ENCODE results near the gene ZNF365.
"Not testable (repeated sequence)": the region's sequence is repeated elsewhere in the genome, so short reads cannot be mapped to it uniquely, and the experiment has no call there.

ZNF365 gene

GRCh38 chr10:62377026-62377415, 2.9 kb downstream of the ZNF365 start:
- DNase-seq (ENCODE audit: insufficient read length, low spot score) (no peak), FAIRE-seq (no peak)

GRCh38 chr10:62377966-62378365, 3.8 kb downstream of the ZNF365 start:
- FAIRE-seq = no peak
- no peak for DNase-seq (ENCODE audit: insufficient read length, low spot score)

- not testable (repeated sequence) for DNase-seq (ENCODE audit: insufficient read length, low spot score); FAIRE-seq
These were observed 4.7 kb downstream of the ZNF365 start for GRCh38 chr10:62378877-62379276.

- no peak for FAIRE-seq
- DNase-seq (ENCODE audit: insufficient read length, low spot score) = no peak
These were observed 5.2 kb downstream of the ZNF365 start for GRCh38 chr10:62379394-62379793.

- FAIRE-seq (no peak), DNase-seq (ENCODE audit: insufficient read length, low spot score) (no peak)
These were observed 5.8 kb downstream of the ZNF365 start for GRCh38 chr10:62380016-62380415.

- FAIRE-seq = no peak
- no peak for DNase-seq (ENCODE audit: insufficient read length, low spot score)
These were observed 7.4 kb downstream of the ZNF365 start for GRCh38 chr10:62381385-62382102.

- DNase-seq (ENCODE audit: insufficient read length, low spot score) (no peak), FAIRE-seq (no peak)
These were observed 8.7 kb downstream of the ZNF365 start for GRCh38 chr10:62382831-62383230.

GRCh38 chr10:62384057-62384446, 9.9 kb downstream of the ZNF365 start:
- FAIRE-seq (no peak), DNase-seq (ENCODE audit: insufficient read length, low spot score) (no peak)

GRCh38 chr10:62384447-62385081, 10.4 kb downstream of the ZNF365 start:
- no peak for DNase-seq (ENCODE audit: insufficient read length, low spot score)
- FAIRE-seq = no peak

GRCh38 chr10:62386356-62387320, 12.5 kb downstream of the ZNF365 start:
- no peak for DNase-seq (ENCODE audit: insufficient read length, low spot score)
- no peak for FAIRE-seq

GRCh38 chr10:62388328-62388727, 14.2 kb downstream of the ZNF365 start:
- FAIRE-seq (no peak), DNase-seq (ENCODE audit: insufficient read length, low spot score) (no peak)

GRCh38 chr10:62390497-62391176, 16.5 kb downstream of the ZNF365 start:
- DNase-seq (ENCODE audit: insufficient read length, low spot score) = no peak
- FAIRE-seq = no peak

GRCh38 chr10:62393237-62393636, 19.1 kb downstream of the ZNF365 start:
- DNase-seq (ENCODE audit: insufficient read length, low spot score) (no peak), FAIRE-seq (no peak)

- FAIRE-seq (no peak), DNase-seq (ENCODE audit: insufficient read length, low spot score) (no peak)
These were observed 20.4 kb downstream of the ZNF365 start for GRCh38 chr10:62394556-62395018.

- DNase-seq (ENCODE audit: insufficient read length, low spot score) (no peak), FAIRE-seq (no peak)
These were observed 21.7 kb downstream of the ZNF365 start for GRCh38 chr10:62395892-62396291.

GRCh38 chr10:62396864-62397263, 22.7 kb downstream of the ZNF365 start:
- DNase-seq (ENCODE audit: insufficient read length, low spot score) (no peak), FAIRE-seq (no peak)

GRCh38 chr10:62399211-62399610, 25.0 kb downstream of the ZNF365 start:
- DNase-seq (ENCODE audit: insufficient read length, low spot score) (no peak), FAIRE-seq (no peak)

- DNase-seq (ENCODE audit: insufficient read length, low spot score) (no peak), FAIRE-seq (no peak)
These were observed 28.3 kb downstream of the ZNF365 start for GRCh38 chr10:62402508-62402907.

GRCh38 chr10:62410528-62410927, 36.4 kb downstream of the ZNF365 start:
- FAIRE-seq; DNase-seq (ENCODE audit: insufficient read length, low spot score): not testable (repeated sequence)

GRCh38 chr10:62410934-62411333, 36.8 kb downstream of the ZNF365 start:
- DNase-seq (ENCODE audit: insufficient read length, low spot score); FAIRE-seq: not testable (repeated sequence)

- FAIRE-seq (no peak), DNase-seq (ENCODE audit: insufficient read length, low spot score) (no peak)
These were observed 38.9 kb downstream of the ZNF365 start for GRCh38 chr10:62413048-62413447.
